ENCODE measurements around the gene SF1.

The SF1 gene

DNA sequence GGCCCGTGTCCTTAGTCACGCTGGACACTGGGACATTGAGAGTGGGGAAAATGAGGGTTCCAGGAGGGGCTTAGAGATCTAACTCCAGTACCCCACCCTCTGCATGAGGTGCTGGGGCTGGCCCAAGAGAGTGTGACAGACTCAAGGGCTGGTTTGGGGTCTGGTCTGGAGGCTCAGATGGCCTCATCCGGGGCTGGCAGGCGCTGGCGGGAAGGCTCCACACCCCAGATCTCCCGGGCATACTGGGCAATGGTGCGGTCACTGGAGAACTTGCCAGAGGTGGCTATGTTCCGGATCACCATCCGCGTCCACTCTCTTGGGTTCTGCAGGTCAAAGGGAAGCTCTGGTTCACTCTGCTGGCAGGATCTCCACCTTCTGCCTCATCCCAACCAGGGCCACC, 31.9 kb downstream of the SF1 start:
- no peak for DNase-seq (ENCODE audit: low read depth in 2 of 3, low spot score in 2 of 3)

DNA sequence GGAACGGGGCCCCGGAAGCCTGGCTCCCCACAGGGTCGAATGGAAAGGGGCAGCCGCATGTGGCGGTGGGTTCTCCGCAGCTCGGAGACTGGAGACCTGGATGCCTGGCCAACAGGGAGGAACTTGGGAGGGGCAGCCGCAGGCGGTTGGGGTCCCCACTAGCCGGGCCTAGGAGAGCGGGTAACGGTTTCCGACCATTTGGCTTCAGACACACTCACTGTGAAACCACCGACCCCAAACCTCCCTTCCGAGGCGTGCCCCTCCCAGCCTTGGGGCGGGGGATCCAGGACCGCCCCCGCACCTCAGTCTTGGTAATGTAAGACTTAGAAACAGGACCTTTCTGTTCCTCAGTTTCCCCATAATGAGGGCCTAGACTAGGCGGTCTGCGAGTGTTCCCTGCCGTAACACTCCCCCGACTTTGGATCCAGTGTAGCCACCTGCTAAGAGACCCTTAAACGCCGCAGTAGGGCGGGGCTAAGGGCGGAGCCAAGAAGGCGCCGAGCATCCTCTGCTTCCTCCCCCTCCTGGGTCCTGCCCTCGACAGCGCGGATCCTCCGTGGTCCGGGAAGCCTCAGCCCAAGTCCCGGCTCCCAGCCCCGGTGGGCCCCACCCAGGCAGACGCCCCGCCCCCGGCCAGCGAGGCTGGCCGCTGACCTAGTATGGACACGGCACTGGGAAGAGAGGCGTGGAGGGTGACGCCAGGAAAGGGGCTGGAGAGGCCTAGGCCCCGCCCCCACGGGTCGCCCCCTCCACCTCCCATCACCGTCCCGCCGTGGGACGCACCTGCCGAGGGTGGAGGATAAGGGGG, 32.6 kb downstream of the SF1 start:
- DNase-seq (ENCODE audit: low read depth in 2 of 3, low spot score in 2 of 3) = peak in 1 of 3 experiments; percentile 51

DNA sequence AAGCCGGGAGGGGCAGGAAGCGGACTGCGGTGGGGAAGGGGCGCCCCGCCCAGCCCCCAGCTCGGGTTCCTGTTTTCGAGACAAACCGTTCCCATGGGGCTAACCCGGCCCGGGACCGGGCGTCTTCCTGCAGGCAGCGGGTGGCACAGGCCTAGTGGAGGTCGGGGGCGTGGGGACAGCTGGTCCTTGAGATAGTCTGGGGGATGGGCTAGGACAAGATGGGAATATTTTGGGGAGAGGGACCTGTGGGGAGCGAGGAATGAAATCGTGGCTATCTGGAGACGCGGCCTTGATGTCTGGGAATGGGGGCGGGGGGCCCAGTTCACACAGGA, 33.2 kb downstream of the SF1 start:
- no peak for DNase-seq (ENCODE audit: low read depth in 2 of 3, low spot score in 2 of 3)

DNA sequence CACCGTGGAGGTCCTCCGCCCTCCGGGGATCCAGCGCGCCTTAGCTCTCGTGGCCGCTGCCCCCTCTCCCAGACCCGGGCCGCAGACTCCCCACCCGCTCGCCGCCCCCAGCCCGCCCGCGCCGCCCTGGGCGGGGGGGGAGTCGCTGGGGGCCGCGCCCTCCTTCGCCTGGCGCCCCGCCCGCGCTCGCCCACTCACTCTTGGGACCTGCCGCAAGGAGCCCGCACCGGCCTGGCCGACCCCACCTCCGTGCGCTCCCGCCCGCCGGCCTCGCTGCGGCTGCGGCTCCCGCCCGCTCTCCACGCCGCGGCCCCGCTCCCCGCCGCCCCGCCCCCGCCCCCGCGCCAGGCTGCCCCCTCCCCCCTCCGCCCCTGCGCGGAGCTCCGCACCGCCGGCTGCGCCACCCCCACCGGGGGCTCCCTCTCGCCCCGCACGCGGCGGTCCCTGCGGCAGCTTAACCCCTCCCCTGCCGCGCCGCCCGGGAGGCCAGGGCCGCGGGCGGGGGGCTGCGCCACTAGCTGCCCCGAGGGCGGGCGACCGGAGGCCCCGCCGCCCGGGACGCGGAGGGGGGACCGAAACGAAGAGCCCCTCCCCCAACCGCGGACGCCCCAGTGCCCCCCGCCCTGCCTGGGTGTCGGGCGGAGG, 33.7 kb downstream of the SF1 start:
- DNase-seq (ENCODE audit: low read depth in 2 of 3, low spot score in 2 of 3) = no peak

DNA sequence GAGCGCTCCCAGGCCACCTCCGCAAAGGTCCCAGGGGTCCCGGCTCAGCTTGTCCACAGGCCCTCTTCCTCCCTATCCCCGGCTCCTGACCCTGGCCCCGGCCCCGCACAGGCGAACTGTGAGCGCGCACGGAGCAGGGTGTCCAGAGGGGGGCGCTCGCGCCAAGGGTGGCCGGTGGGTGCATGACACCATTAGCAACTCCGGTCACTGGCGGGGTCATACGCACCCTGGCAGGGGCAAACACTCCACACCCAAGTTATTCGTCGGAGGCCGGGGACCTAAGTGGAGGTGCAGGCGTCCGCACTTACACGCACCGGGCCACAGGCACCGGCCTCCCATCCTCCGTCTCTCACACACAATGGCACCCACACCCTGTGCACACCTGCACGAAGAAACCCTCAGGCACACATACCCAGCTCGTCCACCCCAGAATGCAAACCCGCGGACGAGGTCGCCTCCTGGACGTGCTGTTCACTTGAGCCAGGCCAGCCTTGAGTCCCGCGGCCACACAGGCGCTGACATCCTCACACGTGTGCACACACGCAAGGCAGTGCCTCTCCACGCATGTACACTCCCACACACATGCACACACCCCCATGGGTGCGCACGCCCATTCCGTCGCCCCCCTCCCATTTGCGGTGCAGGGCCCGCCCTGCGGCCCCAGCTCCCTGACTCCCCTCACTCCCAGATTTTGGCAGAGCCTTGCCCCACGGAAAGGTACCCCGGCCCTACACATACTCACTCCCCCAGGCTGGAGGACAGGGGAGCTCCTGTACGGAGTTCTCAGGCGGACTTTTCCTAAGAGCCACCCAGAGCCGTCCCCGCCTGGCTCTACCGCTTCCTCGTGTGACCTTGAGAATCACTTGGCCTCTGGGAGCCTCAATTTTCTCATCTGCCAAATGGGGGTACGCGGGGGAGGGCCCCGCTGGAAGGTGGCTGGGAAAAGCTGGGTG, 34.5 kb downstream of the SF1 start, which contains the start of gene RASGRP2:
Gene RASGRP2, minus strand, starts transcription at position 552 of the 953 bp plus-strand sequence. CDS start 1,276 bp downstream, outside the sequence.
- peak in 2 of 3 experiments; percentile 77 to 78 for DNase-seq (ENCODE audit: low read depth in 2 of 3, low spot score in 2 of 3)

DNA sequence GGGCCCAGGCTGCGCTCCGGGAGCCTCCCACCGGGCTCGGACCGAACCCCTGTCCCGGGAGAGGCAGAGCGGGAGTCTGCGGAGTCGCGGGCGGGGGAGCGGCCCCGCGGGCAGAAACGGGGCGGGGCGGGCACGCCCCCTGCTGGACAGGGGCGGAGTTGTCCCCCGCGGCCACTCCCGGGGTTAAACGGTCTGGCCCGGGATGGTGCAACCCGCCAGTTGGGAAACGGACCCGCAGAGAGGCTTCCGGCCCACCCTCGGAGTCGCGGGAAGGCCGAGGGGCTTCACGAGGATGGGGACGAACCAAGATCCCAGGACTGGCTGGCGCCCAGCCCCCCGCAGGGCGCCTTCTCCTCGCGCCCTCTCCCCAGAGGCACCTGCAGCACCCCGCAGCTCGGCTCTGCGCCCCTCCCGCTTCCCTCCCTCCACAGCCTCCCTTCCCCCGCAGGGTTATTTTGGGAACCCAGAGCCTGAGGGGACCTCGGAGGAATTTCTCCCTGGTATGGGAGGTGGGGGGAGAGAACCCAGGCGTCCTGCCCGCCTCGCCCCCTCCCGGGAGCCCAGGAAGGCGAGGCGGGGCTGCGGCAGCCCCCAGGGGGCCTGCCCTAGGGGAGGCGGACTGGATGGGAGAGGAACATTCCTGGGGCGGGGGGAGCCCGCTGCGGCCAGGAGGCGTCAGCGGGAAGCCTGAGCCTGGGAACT, 35.3 kb downstream of the SF1 start:
- DNase-seq (ENCODE audit: low read depth in 2 of 3, low spot score in 2 of 3) = peak; percentile 59 to 82 (median 75)

DNA sequence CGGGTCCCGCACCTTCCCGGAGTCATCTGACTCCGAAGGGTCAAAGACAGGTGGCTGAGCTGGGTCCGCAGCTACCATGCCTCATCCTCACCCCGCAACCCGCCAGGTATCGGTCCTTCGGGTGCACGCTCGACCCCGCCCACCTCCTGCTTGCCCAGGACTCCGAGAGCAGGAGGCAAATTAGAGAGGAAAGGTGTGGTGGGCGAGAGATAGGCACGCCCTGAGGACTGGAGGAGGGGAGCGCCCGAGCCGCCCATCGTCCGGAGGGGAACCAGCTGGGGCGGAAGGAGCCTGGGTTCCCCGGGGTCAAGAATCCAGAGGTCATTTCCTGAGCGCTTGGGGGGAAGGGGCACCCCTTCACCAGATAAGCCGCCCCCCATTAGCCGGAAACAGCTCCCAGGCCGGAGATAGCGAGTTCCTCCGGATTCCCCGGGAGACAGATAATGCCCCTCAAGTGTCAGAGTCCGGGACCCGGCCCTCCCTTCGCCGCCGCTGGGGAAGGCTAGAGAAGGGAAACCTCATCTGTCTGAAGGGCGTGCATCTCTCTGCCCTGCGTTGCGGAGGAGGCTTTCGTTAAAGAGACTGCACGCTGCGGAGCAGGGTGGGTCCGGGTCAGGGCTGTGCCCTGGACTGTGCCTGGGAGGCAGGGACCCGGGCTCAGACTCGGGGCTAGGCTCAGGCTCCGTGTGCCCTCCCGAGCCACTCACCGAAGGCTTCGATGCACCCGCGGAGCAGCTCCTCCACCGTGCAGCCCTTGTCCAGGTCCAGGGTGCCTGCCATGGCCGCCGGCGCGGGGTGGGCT, 36.1 kb downstream of the SF1 start:
- no peak for DNase-seq (ENCODE audit: low read depth in 2 of 3, low spot score in 2 of 3)

DNA sequence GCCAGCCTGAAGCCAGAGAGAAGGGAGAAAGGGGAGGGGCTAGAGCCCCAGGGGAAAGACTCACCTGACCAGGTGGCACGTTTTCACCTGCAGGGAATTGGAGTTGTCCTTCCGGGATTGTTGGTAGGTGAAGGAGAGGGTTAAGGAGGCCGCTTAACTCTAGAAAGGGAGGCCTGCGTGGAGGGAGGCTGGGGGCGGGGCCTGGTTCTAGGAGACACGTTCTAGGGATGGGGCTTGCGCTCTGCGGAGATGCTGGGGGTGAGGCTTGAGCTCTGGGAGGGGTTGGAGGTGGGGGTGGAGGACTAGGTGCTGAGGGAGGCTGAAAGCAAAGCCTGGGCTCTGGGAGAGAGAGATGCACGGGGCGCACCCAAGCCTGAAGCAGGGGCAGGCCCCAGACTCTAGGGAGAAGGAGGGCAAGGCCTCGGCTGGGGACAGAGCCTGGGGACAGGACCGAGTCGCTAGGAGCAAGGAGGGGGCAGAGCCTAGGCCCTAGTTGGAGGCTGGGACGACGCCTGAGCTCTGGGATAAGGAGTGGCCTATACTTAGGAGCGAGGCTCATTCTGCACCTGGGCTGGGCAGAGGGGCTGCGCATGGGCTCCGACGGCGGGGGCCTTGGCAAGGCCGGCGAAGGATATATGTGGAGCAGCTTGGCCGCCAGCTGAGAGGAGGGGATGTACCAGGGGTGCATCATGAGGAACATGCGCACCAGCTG, 36.8 kb downstream of the SF1 start:
- DNase-seq (ENCODE audit: low read depth in 2 of 3, low spot score in 2 of 3) = no peak

DNA sequence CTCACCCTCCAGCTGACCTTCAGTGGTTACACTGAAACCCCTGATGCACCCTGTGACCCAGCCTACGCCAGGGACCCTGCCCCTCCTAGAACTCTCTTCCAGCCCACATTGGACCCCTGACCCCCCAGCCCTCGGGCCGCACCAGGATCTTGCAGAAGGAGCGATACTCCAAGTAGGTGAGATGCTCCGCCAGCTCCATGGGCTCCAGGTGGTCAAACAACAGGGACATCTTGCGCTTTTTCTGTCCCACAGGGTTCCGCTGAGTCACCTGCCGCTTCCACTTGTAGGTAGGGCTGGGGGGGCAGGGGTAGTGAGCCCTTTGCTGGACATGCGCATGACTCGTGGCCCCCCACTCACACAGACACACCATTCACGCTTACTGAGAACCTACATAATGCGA, 38.5 kb downstream of the SF1 start:
- no peak for DNase-seq (ENCODE audit: low read depth in 2 of 3, low spot score in 2 of 3)

DNA sequence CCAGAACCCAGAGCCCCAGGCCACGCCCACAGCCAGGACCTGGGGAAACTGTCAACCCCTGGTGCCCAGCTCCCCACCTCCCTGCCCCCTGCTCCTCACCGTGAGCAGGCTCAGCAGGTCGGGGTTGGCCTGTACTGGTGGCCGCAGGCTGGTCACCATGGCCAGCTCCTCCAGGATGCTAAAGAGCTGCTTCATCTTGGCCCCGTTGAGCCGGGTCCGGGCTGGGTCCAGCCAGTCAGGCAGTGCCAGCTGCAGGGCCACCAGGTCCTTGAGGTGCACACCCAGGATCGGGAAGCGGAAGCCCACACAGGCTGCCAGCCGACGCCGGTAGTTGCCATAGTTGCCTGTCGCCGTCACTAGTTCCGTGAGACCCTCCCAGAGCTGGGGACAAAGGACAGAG, 41.7 kb downstream of the SF1 start:
- DNase-seq (ENCODE audit: low read depth in 2 of 3, low spot score in 2 of 3) = no peak

DNA sequence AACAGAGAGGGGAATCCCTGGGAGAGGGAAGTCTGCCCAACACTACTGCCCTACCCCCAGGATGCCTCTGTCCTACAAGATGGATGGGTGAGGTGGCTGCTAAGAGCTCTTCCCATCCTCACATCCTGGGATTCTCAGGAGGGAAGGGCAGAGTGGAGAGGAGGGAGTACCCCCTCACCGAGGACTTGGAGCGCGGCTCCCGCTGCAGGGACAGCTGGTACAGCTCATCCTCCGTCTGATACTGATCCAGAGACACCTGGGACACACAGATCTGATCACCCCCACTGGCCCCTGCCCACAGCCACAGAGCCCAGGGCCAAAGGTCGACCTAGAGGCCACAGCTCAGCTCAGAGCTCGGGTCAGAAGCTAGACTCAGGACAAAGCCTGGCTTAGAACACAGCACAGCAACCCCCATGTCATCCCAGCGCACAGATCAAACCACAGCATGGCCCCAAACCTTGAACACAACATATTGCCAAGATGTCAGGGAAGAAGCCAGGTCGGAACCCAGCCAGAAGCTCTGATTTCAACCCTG, 42.5 kb downstream of the SF1 start:
- no peak for DNase-seq (ENCODE audit: low read depth in 2 of 3, low spot score in 2 of 3)

DNA sequence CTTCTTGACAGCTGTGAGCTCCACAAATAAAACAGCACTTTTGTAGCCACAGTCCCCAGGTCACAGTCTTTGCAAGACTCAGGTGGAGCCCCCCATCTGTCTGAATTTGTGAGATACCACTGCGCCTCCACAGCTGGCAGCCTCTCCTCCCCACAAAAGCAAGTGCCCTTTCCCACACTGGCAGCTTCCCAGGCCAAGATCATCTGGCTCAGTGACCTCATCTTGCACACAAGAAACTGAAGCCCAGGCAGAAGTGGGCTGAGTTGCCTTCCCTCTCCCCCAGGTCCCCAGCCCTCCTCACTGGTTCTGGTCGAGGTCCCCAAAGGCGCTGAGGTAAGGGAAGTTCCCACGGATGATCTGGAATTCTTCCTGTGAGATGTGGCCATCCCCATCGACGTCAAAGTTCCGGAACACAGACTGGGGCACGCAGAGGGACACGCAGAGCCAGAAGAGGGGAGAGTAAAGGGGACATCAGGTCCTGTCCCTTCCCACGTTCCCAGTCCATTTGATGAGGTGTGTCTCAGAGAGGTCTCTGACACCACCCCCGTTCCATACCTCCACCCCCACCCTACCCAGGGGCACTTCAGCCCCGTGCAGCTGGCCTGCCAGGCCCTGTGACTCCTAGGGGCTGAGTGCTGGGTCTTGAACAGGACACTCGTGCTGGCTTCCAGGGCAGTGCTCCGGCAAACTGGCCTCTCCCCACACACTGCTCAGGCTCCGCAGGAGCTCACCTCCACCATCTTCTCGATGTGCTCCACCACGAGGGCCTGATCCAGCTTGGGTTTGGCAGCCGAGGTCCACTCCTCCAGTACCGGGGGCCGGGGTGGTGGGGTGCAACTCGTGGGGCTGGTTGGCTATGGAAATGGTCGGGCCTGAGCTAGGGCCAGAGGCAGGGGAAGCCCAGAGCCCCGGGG, 43.3 kb downstream of the SF1 start:
- no peak for DNase-seq (ENCODE audit: low read depth in 2 of 3, low spot score in 2 of 3)

DNA sequence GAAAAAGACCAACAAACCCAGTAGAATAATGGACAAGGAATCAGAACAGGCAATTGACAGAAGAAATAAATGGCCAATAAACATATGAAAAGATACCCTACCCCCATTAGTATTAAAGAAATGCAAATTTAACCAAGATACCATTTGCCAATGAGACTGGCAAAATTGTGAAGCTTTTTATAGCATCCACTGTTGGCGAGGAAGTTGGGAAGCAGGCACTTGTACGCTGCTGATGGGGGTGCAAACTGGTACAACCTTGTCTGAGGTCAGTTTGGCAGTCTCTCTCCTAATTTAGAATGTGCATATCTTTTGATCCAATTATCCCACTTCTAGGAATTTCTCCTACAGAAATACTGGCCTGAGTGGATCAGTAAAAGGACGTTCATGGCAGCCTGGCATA, 46.7 kb downstream of the SF1 start:
- no peak for DNase-seq (ENCODE audit: low read depth in 2 of 3, low spot score in 2 of 3)

DNA sequence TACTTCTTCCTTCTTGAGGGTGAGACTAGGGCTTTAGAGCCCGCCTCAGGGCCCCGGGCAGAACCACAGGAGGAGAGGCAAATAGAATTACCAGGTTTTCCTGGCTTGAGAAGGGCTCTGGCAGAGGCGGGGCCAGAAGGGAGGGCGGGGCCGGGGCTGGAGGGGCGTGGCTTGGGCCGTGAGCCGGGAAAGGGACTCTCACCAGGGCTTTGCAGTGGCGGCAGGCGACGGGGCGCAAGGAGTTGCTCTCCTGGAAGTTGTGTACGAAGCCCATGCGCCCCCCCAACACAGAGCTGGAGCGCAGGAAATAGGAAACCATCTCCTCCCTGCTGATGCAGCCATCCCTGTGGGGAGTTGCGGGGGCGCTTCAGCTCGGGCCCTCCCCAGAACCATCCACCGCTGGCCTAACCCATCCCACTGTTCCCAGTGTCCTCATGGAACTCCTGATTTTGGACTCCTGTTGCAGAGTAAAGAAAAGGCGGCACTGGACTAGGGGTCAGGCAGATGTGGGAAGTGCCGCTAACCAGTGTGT, 48.4 kb downstream of the SF1 start:
- no peak for DNase-seq (ENCODE audit: low read depth in 2 of 3, low spot score in 2 of 3)

DNA sequence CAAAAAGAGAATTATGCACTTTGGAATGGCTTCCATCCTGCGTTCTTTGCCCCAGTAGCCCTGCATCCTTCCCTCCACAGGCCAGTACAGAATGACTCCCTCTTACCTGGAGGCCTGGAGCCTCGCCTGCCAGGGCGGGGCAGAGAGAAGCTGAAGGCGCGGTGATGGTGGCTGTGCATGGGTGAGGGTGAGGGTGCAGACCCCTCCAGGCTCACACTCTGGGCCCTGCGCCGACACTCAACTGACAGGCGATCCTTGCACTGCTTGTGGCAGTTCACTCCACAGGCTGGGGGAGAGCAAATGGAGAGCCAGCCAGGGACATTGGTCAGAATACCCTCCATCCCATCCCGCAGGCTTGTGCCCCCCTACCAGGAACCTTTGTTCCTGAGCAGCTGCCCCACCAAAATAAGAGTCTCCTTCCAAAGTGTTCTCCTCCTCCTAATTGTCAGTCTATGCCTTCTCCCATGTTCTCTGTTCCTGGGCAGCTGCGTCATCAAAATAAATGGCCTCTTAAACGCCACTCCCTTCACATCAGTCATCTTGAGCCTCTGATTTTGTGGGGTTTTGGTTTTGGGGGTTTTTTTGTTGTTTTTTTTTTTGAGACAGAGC, 49.5 kb downstream of the SF1 start:
- no peak for DNase-seq (ENCODE audit: low read depth in 2 of 3, low spot score in 2 of 3)

DNA sequence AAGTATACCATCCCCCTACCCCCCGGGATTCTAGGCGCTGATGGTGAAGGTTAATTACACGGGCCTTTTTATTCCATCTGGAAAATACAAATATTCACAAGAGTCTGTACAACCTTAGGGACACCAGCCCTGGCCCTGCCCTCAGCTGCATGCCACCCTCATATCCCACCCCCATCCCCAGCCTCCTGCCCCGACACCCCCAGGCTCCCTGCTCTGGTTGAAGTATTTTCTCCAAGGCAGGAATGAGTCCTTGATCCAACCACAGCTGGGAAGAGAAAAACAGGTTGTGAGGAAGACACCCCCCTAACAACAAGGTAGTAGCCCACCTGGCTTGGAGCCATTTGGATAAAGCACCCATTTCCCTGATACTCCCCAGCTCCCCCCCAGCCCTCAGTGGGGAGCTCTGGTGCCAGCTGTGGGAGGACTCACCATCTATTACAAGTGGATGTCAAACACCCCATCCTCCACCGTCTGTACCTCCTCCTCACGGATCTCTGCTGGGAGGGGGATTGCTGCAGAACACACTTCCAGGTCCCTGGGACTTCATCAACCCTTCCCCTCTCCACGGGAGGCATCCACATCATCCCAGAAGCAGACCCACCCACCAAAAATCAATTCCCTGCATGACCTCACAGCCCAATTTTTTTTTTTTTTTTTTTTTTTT, 51.3 kb downstream of the SF1 start:
- DNase-seq (ENCODE audit: low read depth in 2 of 3, low spot score in 2 of 3) = no peak

DNA sequence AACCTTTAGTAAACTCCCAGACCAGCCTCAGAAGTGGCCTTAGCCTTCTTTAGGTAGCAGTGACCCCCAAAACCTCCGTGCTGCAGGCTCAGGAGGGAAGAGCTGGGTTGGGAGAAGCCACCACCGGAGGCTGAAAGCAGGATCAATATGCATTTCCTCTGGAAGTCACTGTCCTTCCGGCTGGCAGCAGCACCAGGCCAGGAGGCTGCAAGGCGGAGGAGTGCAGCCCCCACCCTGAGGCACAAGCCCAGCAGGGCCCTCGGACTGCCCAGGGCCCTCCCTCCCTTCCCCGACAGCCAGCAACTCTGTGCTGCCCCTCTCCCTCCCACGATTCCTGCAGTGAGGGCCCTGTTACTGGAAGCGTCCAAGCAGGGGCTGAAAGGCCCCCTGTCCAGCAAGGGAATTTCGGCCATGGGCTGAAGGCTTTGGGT, 52.1 kb downstream of the SF1 start:
- no peak for DNase-seq (ENCODE audit: low read depth in 2 of 3, low spot score in 2 of 3)
